ENCODE measurements around the gene LDLRAP1. TPM values are rescaled to one million over a fixed set of nuclear protein-coding genes. Genes with fewer than 3 reads are reported as not detected.

The LDLRAP1 gene
- total RNA-seq, 1 donor from 2014 or later = 22.3 TPM

DNA sequence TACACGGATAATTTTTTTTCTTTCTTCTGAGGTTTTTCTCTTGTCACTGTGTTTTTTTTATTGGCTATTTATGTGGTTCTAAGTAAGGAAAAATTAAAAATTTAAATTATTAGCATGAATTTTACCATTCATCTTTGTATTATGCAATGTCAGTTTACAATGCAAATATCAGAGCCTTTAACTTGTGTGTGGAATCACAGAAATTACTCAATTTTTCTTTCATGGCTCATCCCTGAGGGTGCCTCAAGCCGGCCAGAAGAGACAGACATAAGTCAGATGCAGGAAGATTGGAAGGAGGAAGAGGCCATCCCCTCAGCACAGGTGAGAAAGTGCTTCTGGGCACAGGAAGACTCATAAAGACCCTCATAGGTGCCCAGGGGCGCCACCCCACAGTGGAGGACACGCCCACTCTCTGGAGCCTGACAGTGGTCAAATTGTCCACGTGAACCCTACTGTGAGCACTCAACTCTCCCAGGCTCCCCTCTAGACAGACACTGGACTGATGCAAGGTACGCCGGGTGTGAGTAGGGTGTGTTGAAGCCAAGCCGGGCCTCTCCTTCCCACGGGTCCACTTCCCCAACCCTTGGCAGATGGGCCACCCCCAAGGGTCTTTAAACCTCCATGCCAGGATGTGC, 9.5 kb upstream of the LDLRAP1 start:
- Histone ChIP-seq H3K36me3 (no peaks in the 10 kb centered on the region), H3K27me3 (no peaks in the 10 kb centered on the region), H3K27ac (no peak overlapping the region), H3K4me1 (no peaks in the 10 kb centered on the region), H3K9me3 (no peaks in the 10 kb centered on the region), H3K4me3 (no peak overlapping the region)
- TF ChIP-seq POLR2AphosphoS5 (IDR thresholded peaks at IDR 0.05; ENCODE audit: insufficient read depth in 1 of 2, low read depth in 1 of 2) = no peak
- TF ChIP-seq POLR2A (IDR thresholded peaks at IDR 0.05) = no peak
- TF ChIP-seq, protein P1, sequence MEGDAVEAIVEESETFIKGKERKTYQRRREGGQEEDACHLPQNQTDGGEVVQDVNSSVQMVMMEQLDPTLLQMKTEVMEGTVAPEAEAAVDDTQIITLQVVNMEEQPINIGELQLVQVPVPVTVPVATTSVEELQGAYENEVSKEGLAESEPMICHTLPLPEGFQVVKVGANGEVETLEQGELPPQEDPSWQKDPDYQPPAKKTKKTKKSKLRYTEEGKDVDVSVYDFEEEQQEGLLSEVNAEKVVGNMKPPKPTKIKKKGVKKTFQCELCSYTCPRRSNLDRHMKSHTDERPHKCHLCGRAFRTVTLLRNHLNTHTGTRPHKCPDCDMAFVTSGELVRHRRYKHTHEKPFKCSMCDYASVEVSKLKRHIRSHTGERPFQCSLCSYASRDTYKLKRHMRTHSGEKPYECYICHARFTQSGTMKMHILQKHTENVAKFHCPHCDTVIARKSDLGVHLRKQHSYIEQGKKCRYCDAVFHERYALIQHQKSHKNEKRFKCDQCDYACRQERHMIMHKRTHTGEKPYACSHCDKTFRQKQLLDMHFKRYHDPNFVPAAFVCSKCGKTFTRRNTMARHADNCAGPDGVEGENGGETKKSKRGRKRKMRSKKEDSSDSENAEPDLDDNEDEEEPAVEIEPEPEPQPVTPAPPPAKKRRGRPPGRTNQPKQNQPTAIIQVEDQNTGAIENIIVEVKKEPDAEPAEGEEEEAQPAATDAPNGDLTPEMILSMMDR (IDR thresholded peaks at IDR 0.05) = no peak
- intact Hi-C loops (cut with DNase I) = no loop called here
- no peak for DNase-seq (ENCODE audit: extremely low spot score in 2 of 2)

DNA sequence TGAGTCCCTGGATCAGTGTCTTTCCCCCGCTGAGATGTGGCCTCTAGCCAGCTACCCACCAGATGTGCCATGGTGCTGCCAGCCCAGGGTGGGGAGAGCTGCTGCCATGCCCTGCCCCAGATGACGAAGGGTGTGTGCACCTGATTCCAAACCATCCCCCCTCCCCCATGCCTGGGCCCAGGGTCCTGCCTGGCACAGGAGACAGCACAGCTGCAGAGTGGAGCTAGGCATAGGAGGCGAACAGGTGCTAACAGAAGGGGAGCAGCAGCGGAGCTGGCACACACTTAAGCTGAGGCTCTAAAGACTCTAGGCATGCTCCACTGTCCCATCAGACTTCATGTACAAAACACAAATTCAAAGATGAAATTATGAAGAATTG, 9.0 kb upstream of the LDLRAP1 start:
- Histone ChIP-seq H3K36me3 (no peaks in the 10 kb centered on the region), H3K4me1 (no peaks in the 10 kb centered on the region), H3K27ac (no peak overlapping the region), H3K27me3 (no peaks in the 10 kb centered on the region), H3K4me3 (no peak overlapping the region), H3K9me3 (no peaks in the 10 kb centered on the region)
- intact Hi-C loops (cut with DNase I) = no loop called here
- no peak for DNase-seq (ENCODE audit: extremely low spot score in 2 of 2)
- TF ChIP-seq POLR2A (IDR thresholded peaks at IDR 0.05) (no peak), POLR2AphosphoS5 (IDR thresholded peaks at IDR 0.05; ENCODE audit: insufficient read depth in 1 of 2, low read depth in 1 of 2) (no peak)
- TF ChIP-seq, protein P1 (IDR thresholded peaks at IDR 0.05) = no peak

DNA sequence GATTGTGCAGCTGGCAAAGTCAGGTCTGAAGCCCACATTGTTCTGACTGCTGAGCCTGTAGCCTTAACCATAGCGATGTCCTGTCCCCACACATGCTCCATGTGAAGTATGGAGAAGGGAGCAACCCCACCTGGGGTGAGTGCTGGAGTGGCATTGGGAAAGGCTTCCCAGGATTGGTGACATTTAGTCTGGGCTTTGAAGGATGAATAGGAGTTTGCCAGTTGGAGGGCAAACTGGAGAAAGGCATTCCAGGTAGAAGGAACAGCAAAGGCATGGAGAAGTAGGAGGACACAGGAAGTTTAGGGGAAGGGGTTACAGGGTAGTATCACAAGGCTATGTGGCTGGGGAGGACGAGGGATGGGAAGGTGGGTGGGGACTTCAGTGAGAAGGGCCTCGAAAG, 7.3 kb upstream of the LDLRAP1 start:
- intact Hi-C loops (cut with DNase I) = no loop called here
- no peaks in the 10 kb centered on the region for H3K9me3 ChIP-seq
- no peak for DNase-seq (ENCODE audit: extremely low spot score in 2 of 2)
- H3K27ac ChIP-seq = no peak overlapping the region
- no peaks in the 10 kb centered on the region for H3K27me3 ChIP-seq
- H3K36me3 ChIP-seq = no peaks in the 10 kb centered on the region
- TF ChIP-seq, protein P1 (IDR thresholded peaks at IDR 0.05) = no peak
- no peaks in the 10 kb centered on the region for H3K4me1 ChIP-seq
- H3K4me3 ChIP-seq = no peak overlapping the region

DNA sequence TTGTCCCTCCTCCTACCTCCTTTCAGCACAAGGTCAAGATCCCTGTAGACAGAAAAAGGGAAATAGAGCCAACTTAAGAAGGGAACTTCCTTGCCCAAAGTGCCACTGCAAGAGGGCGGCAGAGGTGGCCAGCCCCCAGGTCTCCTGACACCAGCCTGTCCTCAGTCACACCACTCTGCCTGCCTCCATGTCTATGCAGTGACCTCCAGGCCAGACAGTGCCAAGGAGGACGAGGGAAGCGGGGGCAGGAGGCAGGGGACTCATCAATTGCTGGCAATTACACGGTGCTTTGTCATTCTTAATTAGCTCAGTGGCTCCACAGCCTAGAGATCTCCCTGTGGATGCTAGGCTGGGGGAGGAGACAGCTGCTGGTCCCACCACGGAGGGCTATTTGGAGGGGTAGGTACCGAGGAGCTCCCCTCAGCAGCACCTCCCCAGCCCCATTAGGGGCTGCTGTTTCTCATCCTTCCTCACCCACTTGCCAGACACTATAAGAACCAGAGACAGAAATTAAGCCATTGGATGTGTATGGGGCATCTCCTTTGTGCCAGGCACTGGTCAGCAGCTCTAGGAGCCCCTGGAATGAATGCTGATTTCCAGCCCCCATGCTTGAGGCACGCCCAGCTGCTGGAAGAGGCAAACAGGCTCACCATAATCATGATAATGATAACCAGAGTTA, 6.1 kb upstream of the LDLRAP1 start:
- no peaks in the 10 kb centered on the region for H3K4me1 ChIP-seq

More for the DNA sequence above, 6.1 kb upstream of the LDLRAP1 start:
- no peak overlapping the region for H3K27ac ChIP-seq
- H3K27me3 ChIP-seq = no peaks in the 10 kb centered on the region
- intact Hi-C loops (cut with DNase I) = no loop called here
- H3K4me3 ChIP-seq = no peak overlapping the region
- TF ChIP-seq POLR2A (IDR thresholded peaks at IDR 0.05) = no peak
- TF ChIP-seq POLR2AphosphoS5 (IDR thresholded peaks at IDR 0.05; ENCODE audit: insufficient read depth in 1 of 2, low read depth in 1 of 2) = no peak
- TF ChIP-seq, protein P1 (IDR thresholded peaks at IDR 0.05) = no peak
- DNase-seq (ENCODE audit: extremely low spot score in 2 of 2) = no peak
- no peaks in the 10 kb centered on the region for H3K9me3 ChIP-seq
- no peaks in the 10 kb centered on the region for H3K36me3 ChIP-seq

Data from vagina (tissue), 2 donors.